Measurements from ENCODE around the gene GADD45G.

The GADD45G gene

GRCh38 chr9:89632192-89632733 is 27.5 kb downstream of the GADD45G start:
- DNase-seq = no peak

GRCh38 chr9:89632736-89633135 is 27.9 kb downstream of the GADD45G start:
- no peak for DNase-seq

GRCh38 chr9:89633404-89633803 is 28.6 kb downstream of the GADD45G start:
- DNase-seq = no peak

- no peak for DNase-seq
These were observed 29.1 kb downstream of the GADD45G start for GRCh38 chr9:89633920-89634319.

GRCh38 chr9:89634995-89635742 is 30.4 kb downstream of the GADD45G start:
- DNase-seq = no peak

- no peak for DNase-seq
These were observed 31.0 kb downstream of the GADD45G start for GRCh38 chr9:89635816-89636215.

GRCh38 chr9:89637787-89638186 is 33.0 kb downstream of the GADD45G start:
- DNase-seq = no peak

GRCh38 chr9:89638359-89638758 is 33.5 kb downstream of the GADD45G start:
- DNase-seq = no peak

GRCh38 chr9:89638893-89639292 is 34.1 kb downstream of the GADD45G start:
- no peak for DNase-seq

- no peak for DNase-seq
These were observed 34.6 kb downstream of the GADD45G start for GRCh38 chr9:89639367-89639795.

- no peak for DNase-seq
These were observed 35.1 kb downstream of the GADD45G start for GRCh38 chr9:89639961-89640360.

- DNase-seq = no peak
These were observed 35.5 kb downstream of the GADD45G start for GRCh38 chr9:89640361-89640760.

- no peak for DNase-seq
These were observed 36.0 kb downstream of the GADD45G start for GRCh38 chr9:89640801-89641200.

- DNase-seq = no peak
These were observed 37.2 kb downstream of the GADD45G start for GRCh38 chr9:89641980-89642379.

GRCh38 chr9:89642789-89643188 is 38.0 kb downstream of the GADD45G start:
- DNase-seq = no peak

GRCh38 chr9:89646189-89646939 is 41.6 kb downstream of the GADD45G start:
- DNase-seq = no peak

- DNase-seq = no peak
These were observed 42.7 kb downstream of the GADD45G start for GRCh38 chr9:89647366-89648128.

GRCh38 chr9:89648247-89649000 is 43.6 kb downstream of the GADD45G start:
- DNase-seq = no peak

GRCh38 chr9:89649039-89649691 is 44.4 kb downstream of the GADD45G start:
- no peak for DNase-seq

- no peak for DNase-seq
These were observed 49.3 kb downstream of the GADD45G start for GRCh38 chr9:89654025-89654662.
